Neuronal stem cell (in vitro differentiated cells): ENCODE data around the gene C1orf21.

Experiments
- DNase-seq: peaks from one replicate; pipeline ENCODE4 v3.0.0-alpha.2; 2013; ENCODE audit warnings: low spot score
- H2AFZ ChIP-seq: one replicate; pipeline ENCODE4 v1.6.1; 2013; ENCODE audit warnings: mild to moderate bottlenecking, low read length, inconsistent platforms
- H2AK5ac ChIP-seq: 2 replicates; pipeline ENCODE4 v1.6.1; 2013; ENCODE audit warnings: low read depth, mild to moderate bottlenecking, inconsistent platforms, low read length, moderate library complexity, mixed read lengths
- H2BK120ac ChIP-seq: 2 replicates; pipeline ENCODE4 v1.6.1; 2013; ENCODE audit warnings: low read depth, mild to moderate bottlenecking, inconsistent platforms, low read length, moderate library complexity, mixed read lengths
- H2BK12ac ChIP-seq: one replicate; pipeline ENCODE4 v1.6.1; 2013; ENCODE audit warnings: low read length, inconsistent platforms
- H2BK15ac ChIP-seq: 2 replicates; pipeline ENCODE4 v1.6.1; 2013; ENCODE audit warnings: mild to moderate bottlenecking, low read length, inconsistent platforms, mixed read lengths
- H2BK5ac ChIP-seq: one replicate; pipeline ENCODE4 v1.6.1; 2013; ENCODE audit warnings: inconsistent platforms, mild to moderate bottlenecking, low read length, moderate library complexity
- H3K14ac ChIP-seq: one replicate; pipeline ENCODE4 v1.6.1; 2013; ENCODE audit warnings: low read length, inconsistent platforms
- H3K18ac ChIP-seq: 2 replicates; pipeline ENCODE4 v1.6.1; 2013; ENCODE audit warnings: low read length, inconsistent platforms
- H3K23ac ChIP-seq: 2 replicates; pipeline ENCODE4 v1.6.1; 2013; ENCODE audit warnings: low read depth, mild to moderate bottlenecking, mixed read lengths, low read length, inconsistent platforms; ENCODE audit not compliant: poor library complexity
- H3K27ac ChIP-seq: replicated peaks from 3 replicates; pipeline ENCODE4 v1.5.1; 2013; ENCODE audit warnings: low read length, inconsistent platforms
- H3K27me3 ChIP-seq, 3 experiments: 2 replicates each; pipeline ENCODE4 v1.6.1; 2013; ENCODE audit warnings: low read length in 3 of 3, mild to moderate bottlenecking in 2 of 3, inconsistent platforms in 1 of 3, low read depth in 1 of 3, mixed read lengths in 1 of 3, moderate library complexity in 1 of 3; ENCODE audit not compliant: control insufficient read depth in 3 of 3, insufficient read depth in 3 of 3
- H3K36me3 ChIP-seq, 2 donors: replicated peaks in 1 of 2; 2 replicates each; pipeline ENCODE4 v1.6.1; 2013; ENCODE audit warnings: low read length in 2 of 2; ENCODE audit not compliant: control insufficient read depth in 2 of 2, insufficient read depth in 2 of 2
- H3K4ac ChIP-seq: 2 replicates; pipeline ENCODE4 v1.6.1; 2013; ENCODE audit warnings: inconsistent platforms, mild to moderate bottlenecking, low read length, moderate library complexity
- H3K4me1 ChIP-seq, 2 donors: 1 replicate in 1 of 2; 2 replicates in 1 of 2; pipeline ENCODE4 v1.6.1; 2013; ENCODE audit warnings: low read length in 2 of 2, low read depth in 1 of 2; ENCODE audit not compliant: control insufficient read depth in 2 of 2, insufficient read depth in 1 of 2
- H3K4me2 ChIP-seq: one replicate; pipeline ENCODE4 v1.6.1; 2013; ENCODE audit warnings: mild to moderate bottlenecking, low read length, inconsistent platforms; ENCODE audit not compliant: insufficient read depth, poor library complexity, severe bottlenecking
- H3K4me3 ChIP-seq, 2 donors: 2 replicates each; pipeline ENCODE4 v1.5.1; 2013; ENCODE audit warnings: low read length in 2 of 2, mild to moderate bottlenecking in 2 of 2, inconsistent platforms in 1 of 2, moderate library complexity in 1 of 2
- H3K79me1 ChIP-seq: one replicate; pipeline ENCODE4 v1.6.1; 2013; ENCODE audit warnings: low read depth, mild to moderate bottlenecking, inconsistent platforms, low read length, moderate library complexity
- H3K9ac ChIP-seq: one replicate; pipeline ENCODE4 v1.6.1; 2013; ENCODE audit warnings: mild to moderate bottlenecking, low read depth, low read length, inconsistent platforms; ENCODE audit not compliant: poor library complexity
- H3K9me3 ChIP-seq, 2 donors: replicated peaks in 1 of 2; 2 replicates each; pipeline versions ENCODE3 to v1.6.1; 2013; ENCODE audit warnings: low read length in 2 of 2, mild to moderate bottlenecking in 2 of 2, inconsistent platforms in 1 of 2, low read depth in 1 of 2, mixed read lengths in 1 of 2, moderate library complexity in 1 of 2; ENCODE audit not compliant: control insufficient read depth in 2 of 2, insufficient read depth in 1 of 2
- H4K8ac ChIP-seq: one replicate; pipeline ENCODE4 v1.6.1; 2013; ENCODE audit warnings: low read depth, mild to moderate bottlenecking, inconsistent platforms, low read length, moderate library complexity
- H4K91ac ChIP-seq: one replicate; pipeline ENCODE4 v1.6.1; 2013; ENCODE audit warnings: low read length, low read depth, mild to moderate bottlenecking, inconsistent platforms; ENCODE audit not compliant: poor library complexity
- WGBS, 2 donors: extraction: QIAGEN DNeasy Blood & Tissue Kit; methylation state at CpG; one replicate each; pipeline ENCODE4 v1.1.7; 2013; ENCODE audit warnings: missing lambda C conversion rate in 2 of 2, mixed read lengths in 1 of 2; ENCODE audit not compliant: insufficient read length in 2 of 2, insufficient replicate concordance in 1 of 2; ENCODE audit errors: extremely low coverage in 2 of 2; 5-methylcytosine and 5-hydroxymethylcytosine counted together

The C1orf21 gene

DNA sequence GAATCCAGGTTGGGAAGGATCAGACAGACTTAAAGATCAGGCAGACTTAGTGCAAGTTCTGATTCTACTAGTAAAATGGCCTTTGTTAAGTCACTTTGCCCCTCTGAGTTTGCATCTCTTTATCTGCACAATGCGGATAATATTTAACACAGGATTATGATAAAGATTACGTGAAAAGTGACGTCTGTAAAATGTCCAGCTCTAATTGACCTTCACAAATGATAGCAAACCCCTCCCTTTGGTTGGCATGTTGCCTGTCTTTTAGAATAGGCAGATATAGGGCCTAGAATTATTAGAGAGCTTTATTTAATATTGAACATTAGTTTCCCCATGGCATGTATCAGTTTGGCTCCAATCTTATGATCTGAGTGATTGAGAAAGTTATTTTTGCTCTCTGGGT lies 55.4 kb downstream of the C1orf21 start:
- no peak for DNase-seq
- Histone ChIP-seq H3K27ac (no peak overlapping the region), H3K4ac (no peak overlapping the region), H3K36me3 (no peaks in the 10 kb centered on the region), H3K4me2 (no peak overlapping the region), H3K14ac (no peak overlapping the region), H3K9me3 (no peaks in the 10 kb centered on the region), H2BK5ac (no peak overlapping the region), H2AFZ (no peak overlapping the region), H3K79me1 (peaks cover 2% of the 10 kb centered on the region), H3K4me3 (no peak overlapping the region), H2BK120ac (no peak overlapping the region), H4K91ac (no peak overlapping the region), H3K27me3 (no peaks in the 10 kb centered on the region), H2BK15ac (no peak overlapping the region), H2AK5ac (no peak overlapping the region), H3K9ac (no peak overlapping the region), H4K8ac (no peak overlapping the region), H3K18ac (no peak overlapping the region), H3K23ac (no peak overlapping the region), H2BK12ac (no peak overlapping the region), H3K4me1 (no peaks in the 10 kb centered on the region)
- no CpG with 5 or more reads among the region's 3 CpGs for WGBS, 2 donors

DNA sequence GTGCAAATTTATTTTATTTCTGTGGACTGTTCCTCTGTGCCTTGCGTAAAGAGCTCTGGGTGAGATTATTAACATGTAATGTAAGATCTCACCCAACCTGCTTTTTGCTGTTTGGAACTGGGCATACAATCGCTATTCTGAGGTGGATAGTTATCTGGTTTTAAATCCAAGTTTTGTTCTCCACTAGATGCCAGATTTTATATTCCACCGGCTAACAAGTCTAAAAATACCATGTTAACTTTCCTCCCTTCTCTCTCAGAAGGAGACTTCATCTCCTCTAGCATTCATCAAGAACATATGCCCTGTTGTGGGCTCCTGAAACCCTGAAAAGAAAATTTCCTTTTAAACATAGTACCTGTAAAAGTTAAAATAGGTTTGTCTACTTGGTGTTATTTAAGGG lies 56.4 kb downstream of the C1orf21 start:
- H2BK15ac ChIP-seq: no peak overlapping the region
- no peak overlapping the region for H2AK5ac ChIP-seq
- WGBS, 2 donors: no CpG with 5 or more reads among the region's 3 CpGs
- H3K4me1 ChIP-seq: no peaks in the 10 kb centered on the region
- no peaks in the 10 kb centered on the region for H3K9me3 ChIP-seq
- H3K14ac ChIP-seq: no peak overlapping the region
- no peaks in the 10 kb centered on the region for H3K36me3 ChIP-seq
- no peak overlapping the region for H3K18ac ChIP-seq
- H4K91ac ChIP-seq: no peak overlapping the region
- H2AFZ ChIP-seq: no peak overlapping the region
- no peak overlapping the region for H3K23ac ChIP-seq
- H3K27me3 ChIP-seq: no peaks in the 10 kb centered on the region
- no peak overlapping the region for H3K4me2 ChIP-seq
- H2BK5ac ChIP-seq: no peak overlapping the region
- no peak overlapping the region for H3K27ac ChIP-seq
- no peak overlapping the region for H3K4me3 ChIP-seq
- H4K8ac ChIP-seq: no peak overlapping the region
- no peak overlapping the region for H2BK12ac ChIP-seq
- no peak overlapping the region for H3K4ac ChIP-seq
- no peak overlapping the region for H2BK120ac ChIP-seq
- no peak for DNase-seq
- peaks cover 1% of the 10 kb centered on the region for H3K79me1 ChIP-seq
- no peak overlapping the region for H3K9ac ChIP-seq

DNA sequence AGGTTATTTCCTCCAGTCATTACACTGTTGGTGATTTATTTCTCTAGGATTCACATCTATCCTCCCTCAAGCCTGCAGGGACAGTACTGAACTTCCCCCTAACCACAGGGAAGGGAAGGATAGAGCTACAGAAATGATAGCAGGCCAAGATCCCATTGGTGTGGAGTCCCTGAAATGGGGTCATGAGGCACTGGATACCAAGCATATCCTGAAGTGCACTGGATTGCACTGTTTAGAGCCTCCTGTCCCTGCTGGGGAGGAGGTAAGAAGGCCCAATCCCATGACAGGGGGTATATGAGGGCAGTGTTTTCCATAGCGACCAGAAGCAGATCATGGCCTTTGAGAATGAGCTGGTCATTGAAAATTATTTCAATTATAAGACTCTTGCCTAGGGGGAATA lies 56.8 kb downstream of the C1orf21 start:
- Histone ChIP-seq H3K36me3 (no peaks in the 10 kb centered on the region), H4K91ac (no peak overlapping the region), H3K14ac (no peak overlapping the region), H3K4me2 (no peak overlapping the region), H2BK12ac (no peak overlapping the region), H2BK120ac (no peak overlapping the region), H3K4me3 (no peak overlapping the region), H3K4me1 (no peaks in the 10 kb centered on the region), H3K4ac (no peak overlapping the region), H4K8ac (no peak overlapping the region), H3K9ac (no peak overlapping the region), H2AK5ac (no peak overlapping the region), H2BK5ac (no peak overlapping the region), H3K79me1 (no peaks in the 10 kb centered on the region), H3K18ac (no peak overlapping the region), H2BK15ac (no peak overlapping the region), H3K9me3 (no peaks in the 10 kb centered on the region), H2AFZ (no peak overlapping the region), H3K27ac (no peak overlapping the region), H3K27me3 (no peaks in the 10 kb centered on the region), H3K23ac (no peak overlapping the region)
- DNase-seq: no peak
- no CpG with 5 or more reads among the region's 1 CpG for WGBS, 2 donors

DNA sequence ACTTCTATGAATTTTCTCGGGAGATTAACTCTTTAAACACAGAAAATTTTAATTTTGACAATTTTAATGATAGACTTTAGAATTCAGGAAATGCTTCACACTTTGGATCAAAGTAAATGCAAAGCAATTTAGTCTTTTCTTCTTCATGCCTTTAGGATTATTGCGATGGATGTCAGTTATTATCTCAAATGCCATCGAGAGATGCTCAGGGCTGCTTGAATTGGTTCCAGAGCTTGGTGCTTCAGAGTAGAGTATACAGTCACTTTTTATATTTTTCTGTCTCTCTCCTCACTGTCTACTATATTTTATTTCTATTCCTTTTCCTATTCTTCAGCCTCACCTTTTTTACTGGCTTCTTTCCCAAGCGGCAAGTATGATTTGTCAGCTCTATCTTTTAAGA lies 59.2 kb downstream of the C1orf21 start:
- Histone ChIP-seq H3K9ac (no peak overlapping the region), H4K8ac (no peak overlapping the region), H3K18ac (no peak overlapping the region), H3K36me3 (no peaks in the 10 kb centered on the region), H2BK5ac (no peak overlapping the region), H4K91ac (no peak overlapping the region), H2BK12ac (no peak overlapping the region), H2BK120ac (no peak overlapping the region), H3K27ac (no peak overlapping the region), H3K27me3 (no peaks in the 10 kb centered on the region), H3K9me3 (no peaks in the 10 kb centered on the region), H3K4me1 (no peaks in the 10 kb centered on the region), H3K4ac (no peak overlapping the region), H3K23ac (no peak overlapping the region), H3K14ac (no peak overlapping the region), H2BK15ac (no peak overlapping the region), H3K79me1 (peaks cover 3% of the 10 kb centered on the region), H2AK5ac (no peak overlapping the region), H2AFZ (no peak overlapping the region), H3K4me2 (no peak overlapping the region), H3K4me3 (no peak overlapping the region)
- WGBS, 2 donors: no CpG with 5 or more reads among the region's 4 CpGs
- DNase-seq: no peak
